Left ventricle myocardium inferior (tissue), 1 donor: ENCODE data around the gene RNASEH2A. TPM values are rescaled to one million over a fixed set of nuclear protein-coding genes. Genes with fewer than 3 reads are reported as not detected.
A peak's percentile ranks its signal among the peaks of the same experiment; 100 is the strongest.

Source experiments
- DNase-seq: peaks from one replicate; pipeline ENCODE4 v3.0.0-alpha.2; 2020
- H3K27ac ChIP-seq: fragments of 200-600 bp; replicated peaks from 2 replicates; pipeline ENCODE4 v1.8.0; 2021
- H3K27me3 ChIP-seq: fragments of 200-600 bp; 2 replicates; pipeline ENCODE4 v1.8.0; 2021; ENCODE audit warnings: low read depth
- H3K36me3 ChIP-seq: fragments of 200-600 bp; 2 replicates; pipeline ENCODE4 v1.8.0; 2021
- H3K4me1 ChIP-seq: fragments of 200-600 bp; 2 replicates; pipeline ENCODE4 v1.8.0; 2021
- H3K4me3 ChIP-seq: fragments of 200-600 bp; 2 replicates; pipeline ENCODE4 v1.8.0; 2021; ENCODE audit warnings: mild to moderate bottlenecking, moderate library complexity
- H3K9me3 ChIP-seq: fragments of 200-600 bp; replicated peaks from 2 replicates; pipeline ENCODE4 v1.8.0; 2021
- CTCF ChIP-seq: fragments of 200-600 bp; IDR thresholded peaks from 2 replicates; pipeline ENCODE4 v1.8.0; 2021; ENCODE audit warnings: antibody characterized with exemption, mild to moderate bottlenecking, borderline replicate concordance
- intact Hi-C: fragments of 100-400 bp; cut with micrococcal nuclease; formaldehyde crosslinking; loops from one replicate; pipeline ENCODE4 v1.11.0; 2022
- total RNA-seq: library from RNA; stranded (reverse); fragmentation: NEBNext Ultra II Directional; extraction: Animal tissue kit (Norgen Biotek cat#: 25700); gene quantifications from one replicate; pipeline ENCODE4 v1.2.1, GENCODE V29; 2021
- donor health status: DM: no; HTN: yes; CAD: no; lungs with severe emphysema.

RNASEH2A gene
- total RNA-seq, 1 donor from 2014 or later, result 2.5 TPM

GRCh38 chr19:12821761-12822160 lies 15.4 kb downstream of the RNASEH2A start:
- Histone ChIP-seq H3K27me3 (peaks cover 51% of the 10 kb centered on the region), H3K36me3 (no peaks in the 10 kb centered on the region), H3K4me1 (peaks cover 4% of the 10 kb centered on the region), H3K4me3 (no peak overlapping the region), H3K9me3 (peaks cover 7% of the 10 kb centered on the region), H3K27ac (no peak overlapping the region)
- DNase-seq, result no peak
- intact Hi-C loops, result no loop called here
- TF ChIP-seq CTCF, result no peak

GRCh38 chr19:12825254-12826131 lies 19.1 kb downstream of the RNASEH2A start:
- DNase-seq, result no peak
- TF ChIP-seq CTCF, result peak; percentile 42
- H3K36me3 ChIP-seq, result no peaks in the 10 kb centered on the region
- H3K4me3 ChIP-seq, result no peak overlapping the region
- peaks cover 89% of the 10 kb centered on the region for H3K27me3 ChIP-seq
- intact Hi-C loops, result no loop called here
- peaks cover 4% of the 10 kb centered on the region for H3K4me1 ChIP-seq
- peaks cover 7% of the 10 kb centered on the region for H3K9me3 ChIP-seq
- no peak overlapping the region for H3K27ac ChIP-seq

GRCh38 chr19:12828494-12828893 lies 22.1 kb downstream of the RNASEH2A start:
- no peaks in the 10 kb centered on the region for H3K36me3 ChIP-seq
- no peaks in the 10 kb centered on the region for H3K9me3 ChIP-seq
- H3K27ac ChIP-seq, result no peak overlapping the region
- peaks cover 17% of the 10 kb centered on the region for H3K4me1 ChIP-seq
- no peak for DNase-seq
- H3K4me3 ChIP-seq, result no peak overlapping the region
- TF ChIP-seq CTCF, result no peak
- H3K27me3 ChIP-seq, result peaks cover 100% of the 10 kb centered on the region
- intact Hi-C loops, result no loop called here

- intact Hi-C loops, result no loop called here
- Histone ChIP-seq H3K9me3 (no peaks in the 10 kb centered on the region), H3K4me3 (peak overlapping the region; percentile 57), H3K36me3 (no peaks in the 10 kb centered on the region), H3K4me1 (peaks cover 25% of the 10 kb centered on the region), H3K27ac (no peak overlapping the region), H3K27me3 (peaks cover 100% of the 10 kb centered on the region)
- no peak for TF ChIP-seq CTCF
- DNase-seq, result no peak
Measured at GRCh38 chr19:12833418-12833737, 27.0 kb downstream of the RNASEH2A start.

- intact Hi-C loops, result no loop called here
- H3K27ac ChIP-seq, result no peak overlapping the region
- no peak for DNase-seq
- H3K36me3 ChIP-seq, result no peaks in the 10 kb centered on the region
- H3K4me3 ChIP-seq, result peak overlapping the region; percentile 57
- peaks cover 100% of the 10 kb centered on the region for H3K27me3 ChIP-seq
- no peak for TF ChIP-seq CTCF
- H3K9me3 ChIP-seq, result no peaks in the 10 kb centered on the region
- H3K4me1 ChIP-seq, result peaks cover 31% of the 10 kb centered on the region
Measured at GRCh38 chr19:12833738-12834565, 27.6 kb downstream of the RNASEH2A start.
